H9 (cell line): Measurements from ENCODE around the gene WDR13. TPM values are rescaled to one million over a fixed set of nuclear protein-coding genes. Genes with fewer than 3 reads are reported as not detected.

Experiments
- DNase-seq: peaks from one replicate; pipeline ENCODE4 v3.0.0-alpha.2; 2017
- H2AFZ ChIP-seq: one replicate; pipeline ENCODE4 v1.6.1; 2013; ENCODE audit warnings: mild to moderate bottlenecking, low read length, control low read depth, moderate library complexity
- H2AK5ac ChIP-seq: 2 replicates; pipeline ENCODE4 v1.6.1; 2013; ENCODE audit warnings: low read length, control low read depth, mixed read lengths; ENCODE audit not compliant: insufficient read length
- H2BK120ac ChIP-seq: one replicate; pipeline ENCODE4 v1.6.1; 2013; ENCODE audit warnings: low read depth, mild to moderate bottlenecking, low read length, control low read depth, inconsistent platforms; ENCODE audit not compliant: poor library complexity, severe bottlenecking
- H2BK12ac ChIP-seq: 2 replicates; pipeline ENCODE4 v1.6.1; 2013; ENCODE audit warnings: low read length, control low read depth, mixed read lengths, low read depth; ENCODE audit not compliant: insufficient read length
- H2BK15ac ChIP-seq: 2 replicates; pipeline ENCODE4 v1.6.1; 2013; ENCODE audit warnings: low read depth, low read length, control low read depth
- H2BK20ac ChIP-seq: one replicate; pipeline ENCODE4 v1.6.1; 2013; ENCODE audit warnings: low read depth, mild to moderate bottlenecking, low read length, control low read depth, inconsistent platforms; ENCODE audit not compliant: poor library complexity, severe bottlenecking
- H2BK5ac ChIP-seq: 2 replicates; pipeline ENCODE4 v1.6.1; 2013; ENCODE audit warnings: low read length, control low read depth, mixed read lengths; ENCODE audit not compliant: insufficient read length
- H3K14ac ChIP-seq: 2 replicates; pipeline ENCODE4 v1.6.1; 2013; ENCODE audit warnings: low read length, control low read depth; ENCODE audit not compliant: insufficient read depth
- H3K18ac ChIP-seq: 2 replicates; pipeline ENCODE4 v1.6.1; 2013; ENCODE audit warnings: low read depth, mild to moderate bottlenecking, mixed read lengths, low read length, control low read depth; ENCODE audit not compliant: insufficient read length
- H3K23ac ChIP-seq: 2 replicates; pipeline ENCODE4 v1.6.1; 2013; ENCODE audit warnings: low read length, control low read depth, mixed read lengths, low read depth; ENCODE audit not compliant: insufficient read length
- H3K23me2 ChIP-seq: 2 replicates; pipeline ENCODE4 v1.6.1; 2013; ENCODE audit warnings: low read depth, mild to moderate bottlenecking, mixed read lengths, low read length, control low read depth; ENCODE audit not compliant: insufficient read length, poor library complexity, severe bottlenecking
- H3K27ac ChIP-seq: 2 replicates; pipeline ENCODE4 v1.5.1; 2013; ENCODE audit warnings: low read length, control low read depth, mixed read lengths, low read depth; ENCODE audit not compliant: insufficient read length
- H3K27me3 ChIP-seq: 2 replicates; pipeline ENCODE4 v1.6.1; 2013; ENCODE audit warnings: low read length, control low read depth, inconsistent platforms; ENCODE audit not compliant: insufficient read depth
- H3K4ac ChIP-seq: 2 replicates; pipeline ENCODE4 v1.6.1; 2013; ENCODE audit warnings: low read depth, mild to moderate bottlenecking, control low read depth, inconsistent platforms, low read length, moderate library complexity
- H3K4me1 ChIP-seq: 2 replicates; pipeline ENCODE4 v1.6.1; 2013; ENCODE audit warnings: low read length, control low read depth, inconsistent platforms; ENCODE audit not compliant: insufficient read depth
- H3K4me2 ChIP-seq: 2 replicates; pipeline ENCODE4 v1.6.1; 2013; ENCODE audit warnings: low read length, control low read depth, mixed read lengths; ENCODE audit not compliant: insufficient read length, insufficient read depth
- H3K56ac ChIP-seq: 2 replicates; pipeline ENCODE4 v1.6.1; 2013; ENCODE audit warnings: low read depth, mild to moderate bottlenecking, mixed read lengths, low read length, control low read depth; ENCODE audit not compliant: insufficient read length
- H3K79me1 ChIP-seq: 2 replicates; pipeline ENCODE4 v1.6.1; 2013; ENCODE audit warnings: low read depth, mild to moderate bottlenecking, moderate library complexity, low read length, control low read depth, inconsistent platforms; ENCODE audit not compliant: insufficient read depth, poor library complexity, severe bottlenecking
- H3K79me2 ChIP-seq: 2 replicates; pipeline ENCODE4 v1.6.1; 2013; ENCODE audit warnings: low read length, control low read depth, inconsistent platforms; ENCODE audit not compliant: insufficient read depth
- H3K9ac ChIP-seq: 2 replicates; pipeline ENCODE4 v1.6.1; 2013; ENCODE audit warnings: low read length, control low read depth, mixed read lengths; ENCODE audit not compliant: insufficient read length; ENCODE audit errors: extremely low read depth
- H3K9me3 ChIP-seq: one replicate; pipeline ENCODE4 v1.6.1; 2013; ENCODE audit warnings: low read depth, low read length, inconsistent platforms; ENCODE audit not compliant: control insufficient read depth
- H3T11ph ChIP-seq: one replicate; pipeline ENCODE4 v1.6.1; 2013; ENCODE audit warnings: mild to moderate bottlenecking, low read length, control low read depth, inconsistent platforms
- H4K20me1 ChIP-seq: one replicate; pipeline ENCODE4 v1.6.1; 2013; ENCODE audit not compliant: control insufficient read depth, insufficient read length, insufficient read depth
- H4K5ac ChIP-seq: 2 replicates; pipeline ENCODE4 v1.6.1; 2013; ENCODE audit warnings: low read depth, mild to moderate bottlenecking, mixed read lengths, low read length, control low read depth; ENCODE audit not compliant: insufficient read length
- H4K8ac ChIP-seq: replicated peaks from 2 replicates; pipeline ENCODE4 v1.6.1; 2013; ENCODE audit warnings: low read length, control low read depth, mixed read lengths, low read depth; ENCODE audit not compliant: insufficient read length
- H4K91ac ChIP-seq: 2 replicates; pipeline ENCODE4 v1.6.1; 2013; ENCODE audit warnings: low read depth, mild to moderate bottlenecking, moderate library complexity, mixed read lengths, low read length, control low read depth; ENCODE audit not compliant: insufficient read length
- H3K27ac Mint-ChIP-seq, 3 experiments: 2 replicates in 2 of 3; 3 replicates in 1 of 3; pipeline ENCODE4 v1.8.0; 2020 to 2021; ENCODE audit warnings: mixed read lengths in 3 of 3, mild to moderate bottlenecking in 1 of 3, moderate library complexity in 1 of 3
- H3K27me3 Mint-ChIP-seq: 2 replicates; pipeline ENCODE4 v1.8.0; 2021; ENCODE audit warnings: low read depth, mild to moderate bottlenecking, moderate library complexity, mixed read lengths
- H3K36me3 Mint-ChIP-seq, 3 experiments: 2 replicates in 2 of 3; 3 replicates in 1 of 3; pipeline ENCODE4 v1.8.0; 2020 to 2021; ENCODE audit warnings: low read depth in 3 of 3, mixed read lengths in 3 of 3; ENCODE audit not compliant: insufficient read depth in 1 of 3
- H3K4me1 Mint-ChIP-seq, 2 experiments: 2 replicates each; pipeline ENCODE4 v1.8.0; 2020; ENCODE audit warnings: mixed read lengths in 2 of 2
- H3K4me3 Mint-ChIP-seq, 2 experiments: 2 replicates in 1 of 2; 3 replicates in 1 of 2; pipeline ENCODE4 v1.8.0; 2020 to 2021; ENCODE audit warnings: mild to moderate bottlenecking in 2 of 2, mixed read lengths in 2 of 2, moderate library complexity in 1 of 2
- H3K9me3 Mint-ChIP-seq, 2 experiments: 2 replicates in 1 of 2; 3 replicates in 1 of 2; pipeline ENCODE4 v1.8.0; 2020; ENCODE audit warnings: mild to moderate bottlenecking in 2 of 2, mixed read lengths in 2 of 2, moderate library complexity in 1 of 2
- CTCF ChIP-seq: fragments of 200-600 bp; sonication (generic); conservative IDR thresholded peaks from 3 replicates; pipeline ENCODE4 v1.8.0; 2021; ENCODE audit warnings: antibody characterized with exemption, mild to moderate bottlenecking
- WGBS: extraction: QIAGEN DNeasy Blood & Tissue Kit; methylation state at CpG from one replicate; pipeline ENCODE4 v1.1.7; 2013; ENCODE audit warnings: missing lambda C conversion rate, low lambda C conversion rate, mixed read lengths; ENCODE audit not compliant: insufficient read length; ENCODE audit errors: extremely low coverage; 5-methylcytosine and 5-hydroxymethylcytosine counted together
- total RNA-seq: library from RNA; stranded (reverse); gene quantifications from 2 replicates; pipeline ENCODE4 v1.2.1, GENCODE V29; 2021

WDR13 gene
- total RNA-seq, 1 experiment from 2014 or later: 29.4 TPM

- Mint-ChIP-seq H3K27ac (no peak overlapping the region), H3K36me3 (peaks cover 0 to 4% (median 0%) of the 10 kb centered on the region in 3 experiments; a peak in 2 of 7 replicates), H3K4me1 (no peaks in the 10 kb centered on the region), H3K9me3 (peaks cover 68 to 75% of the 10 kb centered on the region in 2 experiments), H3K4me3 (no peak overlapping the region), H3K27me3 (peaks cover 2% of the 10 kb centered on the region)
- Histone ChIP-seq H2AK5ac (no peak overlapping the region), H3K79me2 (no peaks in the 10 kb centered on the region), H3K79me1 (no peaks in the 10 kb centered on the region), H3K23ac (no peak overlapping the region), H3K9me3 (peaks cover 29% of the 10 kb centered on the region), H2BK20ac (no peak overlapping the region), H4K91ac (no peak overlapping the region), H3K4me1 (no peaks in the 10 kb centered on the region), H2BK120ac (no peak overlapping the region), H3K56ac (no peak overlapping the region), H2BK5ac (no peak overlapping the region), H3K14ac (no peak overlapping the region), H3K4ac (no peak overlapping the region), H3K23me2 (no peaks in the 10 kb centered on the region), H4K20me1 (no peaks in the 10 kb centered on the region), H2BK12ac (no peak overlapping the region), H3K9ac (no peak overlapping the region), H3K27ac (no peak overlapping the region), H3K4me2 (no peak overlapping the region), H4K5ac (no peak overlapping the region), H3K18ac (no peak overlapping the region), H3K27me3 (no peaks in the 10 kb centered on the region), H2AFZ (no peak overlapping the region), H3T11ph (no peak overlapping the region), H4K8ac (no peak overlapping the region), H2BK15ac (no peak overlapping the region)
- DNase-seq: no peak
- TF ChIP-seq CTCF: no peak
- WGBS: no CpG with 5 or more reads among the region's 13 CpGs
These were observed 7.7 kb upstream of the WDR13 start for GRCh38 chrX:48589482-48590162.
